Eye (tissue), 1 donor: Measurements from ENCODE around the gene ZNF783.
"Not testable (repeated sequence)": the region's sequence is repeated elsewhere in the genome, so short reads cannot be mapped to it uniquely, and the experiment has no call there.

Experiments
- DNase-seq: peaks from one replicate; pipeline ENCODE4 v3.0.0-alpha.2; 2015

The ZNF783 gene

GRCh38 chr7:149241696-149242095 lies 20.3 kb upstream of the ZNF783 start:
- DNase-seq = no peak

DNA sequence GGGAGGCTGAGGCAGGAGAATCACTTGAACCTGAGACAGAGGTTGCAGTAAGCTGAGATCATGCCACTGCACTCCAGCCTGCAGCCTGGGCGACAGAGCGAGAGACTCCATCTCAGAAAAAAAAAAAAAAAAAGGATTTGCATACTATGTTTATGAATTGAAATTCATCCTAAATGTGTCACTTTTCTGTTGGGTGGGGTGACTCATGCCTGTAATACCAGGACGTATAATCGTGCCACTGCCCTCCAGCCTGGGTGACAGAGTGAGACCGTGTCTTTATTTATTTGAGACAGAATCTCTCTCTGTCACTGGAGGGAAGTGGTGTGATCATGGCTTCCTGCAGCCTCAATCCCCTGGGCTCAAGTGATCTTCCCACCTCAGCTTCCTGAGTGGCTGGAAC lies 16.8 kb upstream of the ZNF783 start:
- no peak for DNase-seq

- DNase-seq = no peak
Measured at GRCh38 chr7:149245744-149246143, 16.3 kb upstream of the ZNF783 start.

GRCh38 chr7:149248777-149249176 lies 13.2 kb upstream of the ZNF783 start:
- DNase-seq = no peak

DNA sequence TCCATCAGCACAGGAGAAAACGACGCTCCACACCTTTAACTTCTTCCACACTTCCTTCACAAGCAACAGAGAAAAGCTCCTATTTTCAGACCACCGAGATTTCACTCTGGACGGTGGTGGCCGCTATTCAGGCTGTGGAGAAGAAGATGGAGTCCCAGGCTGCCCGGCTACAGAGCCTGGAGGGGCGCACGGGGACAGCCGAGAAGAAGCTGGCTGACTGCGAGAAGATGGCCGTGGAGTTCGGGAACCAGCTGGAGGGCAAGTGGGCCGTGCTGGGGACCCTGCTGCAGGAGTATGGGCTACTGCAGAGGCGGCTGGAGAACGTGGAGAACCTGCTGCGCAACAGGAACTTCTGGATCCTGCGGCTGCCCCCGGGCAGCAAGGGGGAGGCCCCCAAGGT lies 11.8 kb upstream of the ZNF783 start:
- DNase-seq = not testable (repeated sequence)

GRCh38 chr7:149251518-149251917 lies 10.5 kb upstream of the ZNF783 start:
- DNase-seq = not testable (repeated sequence)

DNA sequence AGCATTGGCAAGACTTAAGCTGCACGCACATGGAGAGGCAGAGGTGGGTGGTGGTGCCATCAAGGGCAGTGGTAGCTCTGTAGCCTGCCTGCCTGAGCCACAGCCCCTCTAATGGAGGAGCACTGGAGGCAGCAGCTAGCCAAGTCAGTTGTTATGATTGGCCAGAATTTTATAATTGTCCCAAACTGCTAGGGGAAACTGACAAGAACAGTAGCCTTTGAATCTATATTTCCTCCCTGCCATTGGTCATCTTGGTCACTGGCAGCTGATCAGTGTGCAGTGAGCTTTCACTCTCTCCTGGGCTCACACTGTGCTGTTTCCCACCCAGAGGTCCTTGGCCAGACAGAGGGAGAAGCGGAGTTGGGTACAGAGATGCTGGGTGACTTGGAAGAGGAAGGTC lies 9.6 kb upstream of the ZNF783 start:
- no peak for DNase-seq

DNA sequence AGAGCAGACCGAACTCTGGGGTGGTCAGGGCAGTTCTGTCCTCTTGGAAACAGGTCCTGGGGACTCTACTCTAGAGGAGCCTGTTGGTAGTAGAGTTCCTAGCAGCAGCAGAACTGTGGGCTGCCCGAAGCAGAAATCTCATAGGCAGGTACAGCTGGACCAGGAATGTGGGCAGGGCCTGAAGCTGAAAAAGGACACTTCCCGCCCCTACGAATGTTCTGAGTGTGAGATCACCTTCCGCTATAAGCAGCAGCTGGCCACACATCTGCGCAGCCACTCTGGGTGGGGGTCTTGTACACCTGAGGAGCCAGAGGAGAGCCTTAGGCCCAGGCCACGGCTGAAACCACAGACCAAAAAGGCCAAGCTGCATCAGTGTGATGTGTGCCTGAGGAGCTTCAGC lies 8.3 kb upstream of the ZNF783 start:
- DNase-seq = no peak

- no peak for DNase-seq
Measured at GRCh38 chr7:149254181-149254858, 7.7 kb upstream of the ZNF783 start.

GRCh38 chr7:149255174-149255573 lies 6.8 kb upstream of the ZNF783 start:
- DNase-seq = no peak

DNA sequence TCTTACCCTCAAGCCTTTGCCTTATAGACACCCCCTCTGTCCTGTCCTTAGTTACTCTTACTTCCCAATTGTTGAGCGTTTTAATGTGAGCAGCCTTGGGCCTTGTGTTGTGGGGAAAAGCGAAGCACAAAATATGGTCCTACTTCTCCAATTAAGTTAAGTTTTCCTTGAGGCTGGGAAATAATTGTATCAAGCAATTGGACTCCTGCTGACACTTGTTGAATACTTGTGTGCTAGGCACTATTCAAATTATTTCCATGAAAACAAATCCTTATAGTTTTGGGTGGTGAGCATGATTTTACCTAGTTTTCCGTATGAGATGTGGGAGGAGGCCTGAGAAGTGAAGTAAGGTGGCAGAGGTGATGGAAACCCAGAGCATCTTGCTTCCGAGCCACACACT lies 5.4 kb upstream of the ZNF783 start:
- DNase-seq = no peak

DNA sequence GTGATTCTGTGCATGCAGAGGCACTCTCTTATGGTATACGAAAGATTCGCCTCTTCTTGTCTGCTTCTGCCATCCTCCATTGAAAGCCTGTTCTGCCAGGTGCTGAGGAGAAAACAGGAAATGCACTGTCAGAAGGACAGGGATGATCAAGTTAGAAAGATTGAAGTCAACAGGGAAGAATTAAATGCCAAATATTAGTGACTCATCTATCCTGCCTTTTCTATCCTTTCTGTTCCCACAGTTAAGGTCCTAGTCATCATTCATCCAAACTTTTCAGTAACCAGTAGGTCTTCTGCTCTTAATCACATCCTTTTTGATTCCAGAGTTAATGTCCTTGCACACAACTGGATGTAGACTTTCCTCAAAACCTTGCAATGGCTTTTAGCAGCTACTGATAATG lies 4.8 kb upstream of the ZNF783 start:
- DNase-seq = no peak

- DNase-seq = no peak
Measured at GRCh38 chr7:149261316-149261828, 624 bp upstream of the ZNF783 start.

DNA sequence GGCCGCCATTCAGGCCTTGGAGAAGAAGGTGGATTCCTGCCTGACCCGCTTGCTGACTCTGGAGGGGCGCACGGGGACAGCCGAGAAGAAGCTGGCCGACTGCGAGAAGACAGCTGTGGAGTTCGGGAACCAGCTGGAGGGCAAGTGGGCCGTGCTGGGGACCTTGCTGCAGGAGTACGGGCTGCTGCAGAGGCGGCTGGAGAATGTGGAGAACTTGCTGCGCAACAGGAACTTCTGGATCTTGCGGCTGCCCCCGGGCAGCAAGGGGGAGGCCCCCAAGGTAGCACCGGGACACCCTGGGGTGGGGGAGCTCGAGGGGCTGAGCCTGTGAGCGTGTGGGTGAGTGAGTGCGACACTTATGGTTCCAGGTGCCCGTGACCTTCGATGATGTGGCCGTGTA lies 4.5 kb downstream of the ZNF783 start:
- no peak for DNase-seq

GRCh38 chr7:149267733-149268132 lies 5.7 kb downstream of the ZNF783 start:
- DNase-seq = no peak

- not testable (repeated sequence) for DNase-seq
Measured at GRCh38 chr7:149274424-149274823, 12.4 kb downstream of the ZNF783 start.

GRCh38 chr7:149277871-149278270 lies 15.9 kb downstream of the ZNF783 start:
- no peak for DNase-seq

DNA sequence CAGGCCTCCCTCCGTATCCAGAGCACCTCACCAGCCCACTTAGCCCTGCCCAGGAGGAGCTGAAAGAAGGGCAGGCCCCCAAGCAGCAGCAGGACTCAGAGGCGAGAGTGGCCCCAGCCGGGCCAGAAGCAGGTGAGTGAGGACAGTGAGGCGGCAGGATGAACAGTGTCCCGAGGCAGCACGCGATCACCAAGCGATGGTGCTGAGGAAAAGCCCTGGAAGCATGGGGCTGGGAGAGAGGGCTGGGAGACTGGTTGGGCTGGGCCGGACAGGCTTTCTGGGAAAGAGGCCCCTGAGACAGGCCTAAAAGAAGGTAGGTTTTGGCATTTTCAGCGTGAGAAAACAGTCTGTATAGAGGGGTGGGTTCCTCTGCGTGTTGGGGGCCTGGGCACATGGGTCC lies 16.4 kb downstream of the ZNF783 start:
- DNase-seq = no peak

GRCh38 chr7:149279111-149279743 lies 17.2 kb downstream of the ZNF783 start:
- no peak for DNase-seq

DNA sequence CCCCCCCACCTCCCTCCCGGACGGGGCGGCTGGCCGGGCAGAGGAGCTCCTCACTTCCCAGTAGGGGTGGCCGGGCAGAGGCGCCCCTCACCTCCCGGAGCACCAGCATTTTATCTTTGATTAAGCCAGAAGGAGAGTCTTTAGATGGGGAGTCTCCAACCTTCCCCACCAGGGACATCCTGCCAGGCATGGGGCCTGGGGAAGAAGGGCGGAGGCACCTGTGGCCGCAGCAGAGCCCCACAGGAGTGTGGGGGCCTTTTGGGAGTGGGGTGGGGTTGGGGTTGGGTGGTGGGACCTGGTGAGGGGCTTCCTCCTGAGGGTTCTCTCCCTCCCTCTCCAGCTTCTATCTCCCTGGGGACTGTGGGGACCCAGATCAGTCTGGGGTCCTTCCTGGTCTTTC lies 18.2 kb downstream of the ZNF783 start:
- DNase-seq = no peak

GRCh38 chr7:149280661-149281507 lies 18.9 kb downstream of the ZNF783 start:
- DNase-seq = no peak

DNA sequence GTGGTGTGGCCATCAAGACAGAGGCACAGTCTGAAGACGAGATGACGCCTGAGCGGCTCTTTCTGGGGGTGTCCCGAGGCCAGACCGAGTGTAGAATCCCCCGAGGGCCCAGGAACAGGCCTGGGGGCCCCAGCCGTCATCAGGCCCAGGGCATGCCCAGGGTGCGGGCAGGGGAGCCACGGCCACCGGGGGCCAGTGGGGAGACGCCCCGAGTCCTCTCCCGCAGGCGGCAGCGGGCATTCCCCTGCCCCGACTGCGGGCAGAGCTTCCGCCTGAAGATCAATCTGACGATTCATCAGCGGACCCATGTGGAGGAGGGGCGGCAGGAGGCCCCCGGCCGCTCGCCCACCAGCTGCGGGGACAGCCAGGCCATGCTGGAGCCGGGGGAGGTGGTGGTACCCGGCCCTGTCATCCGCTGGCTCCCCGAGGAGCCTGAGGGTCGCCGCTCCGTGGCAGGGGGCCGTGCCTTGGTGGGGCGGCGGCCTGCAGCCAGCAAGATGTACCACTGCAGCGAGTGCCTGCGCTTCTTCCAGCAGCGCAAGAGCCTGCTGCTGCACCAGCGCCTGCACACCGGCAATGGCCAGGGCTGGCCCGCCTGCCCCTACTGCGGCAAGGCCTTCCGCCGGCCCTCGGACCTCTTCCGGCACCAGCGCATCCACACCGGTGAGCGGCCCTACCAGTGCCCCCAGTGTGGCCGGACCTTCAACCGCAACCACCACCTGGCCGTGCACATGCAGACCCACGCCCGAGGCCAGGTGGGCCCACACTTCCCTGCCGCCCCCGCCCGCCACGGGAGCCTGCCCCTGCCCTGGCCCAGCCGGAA lies 19.7 kb downstream of the ZNF783 start:
- DNase-seq = no peak

DNA sequence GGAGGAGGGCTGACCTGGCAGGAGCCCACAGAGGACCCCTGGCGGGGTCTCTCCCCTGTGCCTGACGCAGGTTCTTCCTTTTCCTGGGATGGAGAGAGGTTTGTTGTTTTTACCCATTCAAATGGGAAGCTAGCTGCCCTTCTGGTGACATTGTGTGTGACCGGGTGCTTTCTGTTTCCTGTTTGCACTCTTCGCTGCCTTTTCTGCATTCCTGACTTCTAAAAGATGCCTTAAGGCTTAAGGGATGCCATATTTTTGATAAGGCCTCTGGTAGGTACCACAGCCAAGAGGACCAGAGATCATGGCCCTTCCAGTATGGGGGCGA lies 20.3 kb downstream of the ZNF783 start:
- no peak for DNase-seq
